Measurements from ENCODE around the gene RHOG. TPM values are rescaled to one million over a fixed set of nuclear protein-coding genes. Genes with fewer than 3 reads are reported as not detected.

Gene RHOG
- total and polyA plus RNA-seq, 9 of the 15 experiments (the other 6 are each of a cell fraction or from before 2014, with no cell fraction given): 22.6 to 162 (median 80.3) TPM

- no peaks in the 10 kb centered on the region for H3K27me3 ChIP-seq (ENCODE audit: control insufficient read depth in 2 of 2, insufficient read depth in 2 of 2, low read length in 2 of 2)
- FAIRE-seq (no peak), DNase-seq (ENCODE audit: extremely low read depth in 1 of 4, low spot score in 3 of 4) (no peak), ATAC-seq (no peak)
- peaks cover 90% of the 10 kb centered on the region for H3K79me2 ChIP-seq (ENCODE audit: control insufficient read depth, insufficient read depth, low read length)
- no peaks in the 10 kb centered on the region for H3K9me3 ChIP-seq (replicated peaks; ENCODE audit: control insufficient read depth, insufficient read depth, low read depth, low read length)
- CTCF ChIA-PET (ENCODE audit: low intra/inter-chr PET ratio): no interaction called here
- peaks cover 90% of the 10 kb centered on the region for H3K36me3 ChIP-seq (ENCODE audit: control insufficient read depth, insufficient read depth, low read length)
- in situ Hi-C loops (cut with MboI) (no loop called here), intact Hi-C loops (cut with micrococcal nuclease) (no loop called here)
- 0 out of 2 replicates have a peak overlapping the region, but pooled peaks have one; percentile 82 for H3K4me2 ChIP-seq (ENCODE audit: insufficient read depth, low read length)
- no peak overlapping the region for H3K4me3 ChIP-seq
- WGBS (ENCODE audit: insufficient coverage, low coverage, missing lambda C conversion rate): 92% methylated on average over 1 of the region's 1 CpG
- POLR2A ChIA-PET: interaction anchor here (0.6 to 1.7 kb wide), 4 partner anchors 10 to 692 kb away, joined by 3 to 9 read pairs (median 3); partner anchors contain the start of gene RHOG
- peak overlapping the region in 1 of 2 experiments; percentile 31; a peak in 1 of 4 replicates for H3K9ac ChIP-seq (ENCODE audit: insufficient read depth in 1 of 2, low read depth in 2 of 2, low read length in 2 of 2)
- BruUV-seq (replicated peaks): no TSS peak
- no peaks in the 10 kb centered on the region for H4K20me1 ChIP-seq (replicated peaks; ENCODE audit: control insufficient read depth, insufficient read depth, low read length)
- TF ChIP-seq CREBBP (IDR thresholded peaks at IDR 0.05; ENCODE audit: low read depth, low read length) (no peak), ATF6 (CRISPR knock-in tag; IDR thresholded peaks at IDR 0.05) (no peak), E4F1 (CRISPR knock-in tag; IDR thresholded peaks at IDR 0.05; ENCODE audit: borderline replicate concordance) (no peak), EP300 (IDR thresholded peaks at IDR 0.05; ENCODE audit: low read length) (no peak), ZBTB8A (IDR thresholded peaks at IDR 0.05; ENCODE audit: partially characterized antibody) (no peak), BMI1 (IDR thresholded peaks at IDR 0.05; ENCODE audit: low read length) (no peak), ZFP91 (CRISPR knock-in tag; IDR thresholded peaks at IDR 0.05) (no peak), ZNF395 (CRISPR knock-in tag; IDR thresholded peaks at IDR 0.05) (no peak), GATAD2B (IDR thresholded peaks at IDR 0.05; ENCODE audit: borderline replicate concordance) (no peak), GTF2E2 (tag; IDR thresholded peaks at IDR 0.05) (no peak), ZNF23 (CRISPR knock-in tag; IDR thresholded peaks at IDR 0.05) (no peak)
- H3K9me1 ChIP-seq (ENCODE audit: control insufficient read depth, insufficient read depth, low read length): no peaks in the 10 kb centered on the region
- H3K27ac ChIP-seq (ENCODE audit: extremely low read depth, low read depth, low read length): peak overlapping the region; percentile 94
- H3K4me1 ChIP-seq (replicated peaks in 1 of 2; ENCODE audit: control insufficient read depth in 2 of 2, insufficient read depth in 2 of 2, low read length in 2 of 2): peaks cover 47 to 60% of the 10 kb centered on the region in 2 experiments
- no peak overlapping the region for H2AFZ ChIP-seq (ENCODE audit: low read depth, low read length)
Measured at GRCh38 chr11:3830730-3831129, 10.0 kb downstream of the RHOG start.

Data from K562 (cell line).